ENCODE data around the gene PAFAH1B1.

The PAFAH1B1 gene

DNA sequence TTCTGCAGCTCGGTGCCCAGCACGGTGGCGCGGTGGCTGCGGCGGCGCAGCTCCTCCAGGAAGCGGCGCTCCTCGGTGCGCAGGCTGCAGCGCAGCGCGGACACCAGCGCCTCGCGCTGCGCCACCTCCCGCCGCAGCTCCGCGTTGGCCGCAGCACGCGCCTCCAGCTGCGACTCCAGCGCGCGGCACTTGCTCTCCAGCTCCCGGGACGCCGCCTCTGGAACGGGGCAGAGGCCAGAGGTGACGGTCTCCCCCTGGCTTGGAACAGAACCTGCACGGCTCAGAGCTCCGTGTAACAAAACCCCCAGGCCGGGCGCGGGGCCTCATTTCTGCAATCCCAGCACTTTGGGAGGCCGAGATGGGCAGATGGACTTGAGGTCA, 131.3 kb downstream of the PAFAH1B1 start:
- DNase-seq = no peak

DNA sequence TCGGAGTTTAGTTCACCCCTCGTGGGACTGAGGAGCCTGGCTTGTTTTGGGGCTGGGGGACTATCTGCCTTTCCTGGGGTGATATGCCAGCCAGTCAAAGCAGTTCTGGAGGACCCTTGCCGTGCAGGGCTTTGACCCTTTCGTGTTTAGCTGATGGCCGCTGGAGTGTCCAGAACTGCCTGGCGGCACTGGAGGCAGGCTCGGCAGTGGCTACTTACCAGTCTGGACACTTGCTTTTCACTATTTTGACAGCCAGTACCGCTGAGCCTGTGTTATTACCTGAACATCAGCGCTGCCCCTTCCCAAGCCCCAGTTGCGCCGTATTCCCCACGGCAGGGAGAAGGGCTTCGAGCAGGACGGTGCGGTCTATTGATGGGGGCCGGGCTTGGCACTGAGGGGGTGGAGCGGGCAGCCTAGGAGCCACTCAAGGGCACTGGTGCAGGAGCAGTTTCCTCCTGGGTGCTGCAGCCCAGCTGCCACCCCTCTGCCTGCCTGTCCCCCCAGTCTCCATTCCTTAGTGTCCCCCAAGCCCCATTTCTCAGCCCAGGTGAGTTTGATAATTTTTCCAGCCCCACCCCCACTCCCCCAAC, 137.4 kb downstream of the PAFAH1B1 start:
- DNase-seq = no peak

DNA sequence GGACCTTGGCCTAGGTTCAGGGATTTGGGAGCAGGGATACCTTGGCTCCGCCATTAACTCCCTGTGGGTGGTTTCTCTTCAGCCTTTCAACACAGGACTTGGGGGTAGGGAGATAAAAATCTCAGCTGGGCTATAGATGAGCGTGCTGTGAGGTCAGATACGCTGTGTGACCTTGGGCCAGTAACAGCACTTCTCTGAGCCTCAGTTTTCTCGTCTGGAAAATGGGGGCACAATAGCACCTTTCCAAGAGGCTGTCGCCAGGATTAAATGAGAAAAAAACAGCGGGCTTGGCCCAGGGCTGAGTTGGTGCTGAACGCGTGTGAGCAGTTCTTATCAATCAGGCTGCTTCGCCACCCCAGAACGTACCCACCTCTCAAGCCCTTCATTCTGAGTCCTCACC, 138.4 kb downstream of the PAFAH1B1 start:
- DNase-seq = no peak

DNA sequence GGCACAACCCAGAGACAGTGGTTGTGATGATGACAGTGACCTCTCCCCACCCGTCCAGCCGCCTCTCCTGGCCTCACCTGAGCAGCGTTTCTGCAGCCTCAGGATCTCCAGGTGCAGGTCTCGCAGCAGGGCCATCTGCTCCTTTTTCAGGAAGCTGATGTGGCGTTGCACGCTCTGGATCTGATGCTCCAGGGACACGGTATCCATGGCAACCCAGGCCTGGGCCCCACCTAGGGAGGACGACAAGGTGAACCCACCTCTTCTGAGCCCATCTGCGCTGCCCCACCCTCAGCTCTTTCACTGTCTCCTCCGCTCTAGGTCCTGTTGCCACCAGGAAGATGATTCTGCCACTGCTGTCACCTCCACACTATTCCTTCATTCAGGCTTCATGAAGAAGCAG, 141.5 kb downstream of the PAFAH1B1 start:
- DNase-seq = no peak
